ENCODE measurements around the gene KIRREL2.

Gene KIRREL2

DNA sequence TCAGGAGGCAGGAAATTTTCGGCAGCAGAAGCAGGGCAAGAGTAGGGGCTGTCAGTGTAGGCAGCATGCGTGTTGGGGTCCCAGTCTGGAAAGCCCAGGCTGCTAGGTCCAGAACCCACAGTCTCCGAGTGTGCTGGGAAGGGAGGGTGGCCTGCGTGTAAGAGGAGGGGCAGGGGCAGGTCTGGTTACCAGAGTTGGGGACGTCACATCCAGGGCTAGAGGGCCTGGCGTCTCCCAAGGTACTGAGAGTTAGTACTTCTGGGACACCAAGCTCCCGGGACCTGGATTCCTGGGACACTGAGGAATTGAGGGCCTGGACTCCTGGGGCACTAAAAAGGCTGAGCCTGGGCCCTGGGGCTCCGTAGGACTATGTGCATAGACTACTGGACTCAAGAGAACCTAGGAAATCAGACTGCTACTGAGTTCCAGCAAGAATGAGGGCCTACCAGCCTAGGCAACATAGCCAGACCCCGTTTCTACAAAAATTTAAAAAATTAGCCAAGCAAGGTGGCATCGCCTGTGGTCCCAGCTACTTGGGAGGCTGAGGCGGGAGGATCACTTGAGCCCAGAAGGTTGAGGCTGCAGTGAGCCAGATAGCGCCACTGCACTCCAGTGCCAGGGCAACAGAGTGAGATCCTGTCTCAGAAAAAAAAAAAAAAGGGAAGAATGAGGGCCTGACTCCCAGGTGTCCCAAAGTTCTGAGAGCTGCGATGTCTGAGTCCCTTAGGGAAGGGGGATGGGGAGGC, 41.2 kb downstream of the KIRREL2 start:
- TF ChIP-seq, protein P1, sequence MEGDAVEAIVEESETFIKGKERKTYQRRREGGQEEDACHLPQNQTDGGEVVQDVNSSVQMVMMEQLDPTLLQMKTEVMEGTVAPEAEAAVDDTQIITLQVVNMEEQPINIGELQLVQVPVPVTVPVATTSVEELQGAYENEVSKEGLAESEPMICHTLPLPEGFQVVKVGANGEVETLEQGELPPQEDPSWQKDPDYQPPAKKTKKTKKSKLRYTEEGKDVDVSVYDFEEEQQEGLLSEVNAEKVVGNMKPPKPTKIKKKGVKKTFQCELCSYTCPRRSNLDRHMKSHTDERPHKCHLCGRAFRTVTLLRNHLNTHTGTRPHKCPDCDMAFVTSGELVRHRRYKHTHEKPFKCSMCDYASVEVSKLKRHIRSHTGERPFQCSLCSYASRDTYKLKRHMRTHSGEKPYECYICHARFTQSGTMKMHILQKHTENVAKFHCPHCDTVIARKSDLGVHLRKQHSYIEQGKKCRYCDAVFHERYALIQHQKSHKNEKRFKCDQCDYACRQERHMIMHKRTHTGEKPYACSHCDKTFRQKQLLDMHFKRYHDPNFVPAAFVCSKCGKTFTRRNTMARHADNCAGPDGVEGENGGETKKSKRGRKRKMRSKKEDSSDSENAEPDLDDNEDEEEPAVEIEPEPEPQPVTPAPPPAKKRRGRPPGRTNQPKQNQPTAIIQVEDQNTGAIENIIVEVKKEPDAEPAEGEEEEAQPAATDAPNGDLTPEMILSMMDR (conservative IDR thresholded peaks at IDR 0.05; ENCODE audit: control insufficient read depth, insufficient read depth, low read depth, low read length): no peak
- H3K4me3 ChIP-seq (ENCODE audit: control insufficient read depth, low read depth, low read length): peak overlapping the region; percentile 77
- DNase-seq (ENCODE audit: low read depth): no peak

DNA sequence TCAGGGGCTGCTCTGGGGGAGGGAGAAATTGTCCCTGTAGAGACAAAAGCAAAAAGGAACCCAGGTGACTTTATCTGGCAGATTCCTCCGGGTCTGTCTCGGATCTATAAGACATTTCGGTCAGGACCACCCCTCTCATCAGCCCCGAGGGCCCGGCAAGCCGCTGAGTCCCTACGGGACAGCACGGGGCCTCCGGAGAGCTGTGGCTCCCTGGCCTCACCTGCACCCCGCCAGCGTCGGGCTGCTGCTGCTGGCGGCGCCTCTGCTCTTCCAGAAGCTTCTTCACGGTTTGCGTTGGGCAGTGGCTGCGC, 41.7 kb downstream of the KIRREL2 start:
- no peak for DNase-seq (ENCODE audit: low read depth)
- TF ChIP-seq, protein P1 (conservative IDR thresholded peaks at IDR 0.05; ENCODE audit: control insufficient read depth, insufficient read depth, low read depth, low read length): no peak
- peak overlapping the region; percentile 77 for H3K4me3 ChIP-seq (ENCODE audit: control insufficient read depth, low read depth, low read length)

DNA sequence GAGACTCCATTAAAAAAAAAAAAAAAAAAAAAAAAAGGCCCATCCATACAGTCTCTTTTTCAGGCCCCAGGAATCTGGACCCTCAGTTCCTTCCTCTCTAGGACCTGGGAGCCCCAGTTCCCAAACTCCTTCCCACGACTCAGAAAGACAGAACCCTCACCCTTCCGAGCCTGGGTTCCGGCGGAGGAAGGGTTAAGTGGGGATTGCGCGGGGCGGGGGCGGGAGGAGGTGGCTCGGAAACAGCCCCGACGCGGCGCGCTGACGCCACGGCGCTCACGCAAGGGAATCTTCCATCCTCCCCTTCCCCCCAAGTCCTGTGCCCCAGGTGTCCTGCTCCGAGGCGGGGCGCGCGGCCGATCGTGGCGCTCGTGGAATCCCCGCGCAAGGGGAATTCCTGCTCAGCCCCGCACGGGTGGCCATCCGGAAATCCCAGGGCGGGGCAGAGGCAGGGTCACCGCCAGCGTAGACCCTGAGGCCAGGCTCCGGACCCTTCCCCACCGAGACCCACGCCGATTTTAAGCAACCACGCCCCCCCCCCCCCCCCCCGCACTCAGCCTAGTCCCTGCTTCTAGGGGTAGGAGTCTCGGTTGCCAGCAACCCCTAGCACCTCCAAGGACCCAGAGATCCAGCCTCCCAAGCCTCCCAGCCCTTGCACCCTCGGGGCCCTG, 43.0 kb downstream of the KIRREL2 start:
- DNase-seq (ENCODE audit: low read depth): peak; percentile 78
- TF ChIP-seq, protein P1 (conservative IDR thresholded peaks at IDR 0.05; ENCODE audit: control insufficient read depth, insufficient read depth, low read depth, low read length): no peak
- H3K4me3 ChIP-seq (ENCODE audit: control insufficient read depth, low read depth, low read length): peak overlapping the region; percentile 77

DNA sequence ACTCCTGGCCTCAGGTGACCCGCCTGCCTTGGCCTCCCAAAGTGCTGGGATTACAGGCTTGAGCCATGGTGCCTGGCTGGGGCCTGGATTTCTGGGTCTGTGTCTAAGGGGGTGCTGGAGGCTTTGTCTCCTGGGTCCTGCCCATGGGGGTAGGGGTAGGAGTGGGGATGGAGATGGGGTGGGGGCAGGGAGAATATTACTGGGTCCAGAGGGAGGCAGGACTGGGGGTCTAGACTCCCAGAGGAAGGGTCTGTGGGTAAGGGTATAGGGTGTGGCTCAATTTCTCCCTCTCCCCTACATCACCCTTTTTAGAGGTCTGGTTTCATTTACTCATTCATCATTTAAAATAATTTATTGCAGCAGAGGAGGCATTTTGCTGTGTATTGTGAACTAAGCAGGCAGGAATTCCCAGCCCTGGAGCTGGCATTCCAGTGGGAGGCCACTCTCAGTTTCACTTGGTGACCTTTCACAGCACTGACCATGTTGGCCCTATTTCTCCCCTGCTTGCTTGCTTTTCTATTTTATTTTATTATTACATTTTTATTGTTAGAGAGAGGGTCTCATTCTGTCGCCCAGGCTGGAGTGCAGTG, 44.4 kb downstream of the KIRREL2 start:
- TF ChIP-seq, protein P1 (conservative IDR thresholded peaks at IDR 0.05; ENCODE audit: control insufficient read depth, insufficient read depth, low read depth, low read length): no peak
- peak; percentile 35 for DNase-seq (ENCODE audit: low read depth)
- no peak overlapping the region for H3K4me3 ChIP-seq (ENCODE audit: control insufficient read depth, low read depth, low read length)

DNA sequence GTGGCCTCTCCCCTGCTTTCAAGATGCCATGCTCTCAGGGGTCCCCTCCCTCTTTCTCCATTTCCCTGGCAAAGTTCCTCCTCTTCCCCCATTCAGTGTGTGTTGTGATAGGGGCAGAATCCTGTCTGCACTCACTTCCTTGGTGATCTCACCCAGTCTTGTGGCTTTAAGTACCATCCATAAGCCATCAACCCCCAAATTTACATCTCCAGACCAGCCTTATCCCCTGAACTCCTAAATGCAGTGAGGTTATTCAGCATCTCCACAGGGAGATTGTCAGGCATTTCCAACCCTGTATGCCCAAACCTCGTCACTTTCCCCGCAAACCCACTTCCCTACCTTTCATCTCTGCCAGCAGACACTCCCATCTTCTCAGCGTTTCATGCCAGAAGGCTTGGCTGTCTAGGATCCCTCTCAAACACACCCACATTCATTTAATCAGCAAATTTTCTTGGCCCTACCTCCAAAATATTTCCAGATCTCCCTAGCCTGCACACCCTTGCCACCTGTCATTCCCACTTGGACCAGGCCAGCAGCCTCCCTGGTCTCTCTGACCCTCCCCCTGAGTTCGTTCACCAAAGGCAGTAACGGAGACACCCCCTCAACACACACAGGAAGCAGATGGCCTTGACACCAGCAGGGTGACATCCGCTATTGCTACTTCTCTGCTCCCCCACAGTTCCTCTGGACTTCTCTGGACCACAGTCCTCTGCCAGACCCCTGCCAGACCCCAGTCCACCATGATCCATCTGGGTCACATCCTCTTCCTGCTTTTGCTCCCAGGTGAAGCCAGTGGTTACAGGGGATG, 45.3 kb downstream of the KIRREL2 start, which contains the start of gene HCST:
Gene HCST, plus strand, starts transcription at position 676 of the 808 bp plus-strand sequence. Its CDS starts 65 bp downstream, at position 741.
- TF ChIP-seq, protein P1 (conservative IDR thresholded peaks at IDR 0.05; ENCODE audit: control insufficient read depth, insufficient read depth, low read depth, low read length): no peak
- peak; percentile 44 for DNase-seq (ENCODE audit: low read depth)
- H3K4me3 ChIP-seq (ENCODE audit: control insufficient read depth, low read depth, low read length): peak within 1 kb of the TSS; percentile 9

DNA sequence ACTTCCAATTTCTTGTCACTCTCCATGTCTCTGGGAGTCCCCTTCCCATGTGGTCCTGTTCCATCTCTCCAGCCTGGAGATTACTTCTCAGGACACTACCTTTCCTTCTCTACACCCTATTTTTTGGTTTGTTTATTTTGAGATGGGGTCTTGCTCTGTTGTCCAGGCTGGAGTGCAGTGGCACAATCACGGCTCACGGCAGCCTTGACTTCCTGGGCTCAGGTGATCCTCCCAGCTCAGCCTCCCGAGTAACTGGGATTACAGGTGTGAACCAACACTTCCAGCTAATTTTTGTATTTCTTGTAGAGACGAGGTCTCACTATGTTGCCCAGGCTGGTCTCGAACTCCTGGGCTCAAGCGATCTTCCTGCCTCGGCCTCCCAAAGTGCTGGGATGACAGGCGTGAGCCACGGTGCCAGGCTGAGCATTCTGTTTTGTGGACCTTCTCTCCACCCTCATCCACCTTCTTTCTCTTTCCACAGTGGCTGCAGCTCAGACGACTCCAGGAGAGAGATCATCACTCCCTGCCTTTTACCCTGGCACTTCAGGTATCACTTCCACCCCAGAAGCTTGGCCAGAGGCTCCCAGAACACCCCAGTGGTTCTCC, 46.3 kb downstream of the KIRREL2 start:
- no peak for DNase-seq (ENCODE audit: low read depth)
- TF ChIP-seq, protein P1 (conservative IDR thresholded peaks at IDR 0.05; ENCODE audit: control insufficient read depth, insufficient read depth, low read depth, low read length): no peak
- H3K4me3 ChIP-seq (ENCODE audit: control insufficient read depth, low read depth, low read length): peak overlapping the region; percentile 9
